Measurements from ENCODE around the gene ATP8A2.
"Not testable (repeated sequence)": the region's sequence is repeated elsewhere in the genome, so short reads cannot be mapped to it uniquely, and the experiment has no call there.

Gene ATP8A2

DNA sequence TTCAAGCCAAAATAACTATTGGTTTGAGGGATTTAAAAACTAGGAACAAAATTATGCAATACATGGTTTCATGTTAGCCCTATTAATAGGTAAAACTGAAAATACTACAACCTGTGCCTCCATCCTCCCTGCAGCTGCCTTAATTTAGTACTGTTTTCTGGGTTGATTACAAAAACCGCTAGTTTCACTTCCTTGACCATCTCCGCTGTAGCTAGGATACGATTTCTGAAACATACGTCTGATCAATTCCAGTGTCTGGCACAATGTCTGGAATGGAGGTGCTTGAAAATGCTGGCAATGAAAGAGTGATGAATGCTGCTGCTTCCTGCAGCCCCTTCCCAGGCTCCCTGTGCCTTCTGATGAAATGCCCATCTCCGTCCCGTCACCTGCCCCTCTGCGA is 406.6 kb downstream of the ATP8A2 start:
- ChIA-PET CTCF (interaction anchor here (1.0 kb wide), 1 partner anchor 10 kb away, joined by 3 read pairs; no protein-coding TSS in a partner anchor), POLR2A (no interaction called here)
- DNase-seq (ENCODE audit: extremely low spot score) = no peak
- TF ChIP-seq CTCF (IDR thresholded peaks at IDR 0.05; ENCODE audit: control extremely low read depth, extremely low read depth, low read depth, missing control alignments) = no peak

DNA sequence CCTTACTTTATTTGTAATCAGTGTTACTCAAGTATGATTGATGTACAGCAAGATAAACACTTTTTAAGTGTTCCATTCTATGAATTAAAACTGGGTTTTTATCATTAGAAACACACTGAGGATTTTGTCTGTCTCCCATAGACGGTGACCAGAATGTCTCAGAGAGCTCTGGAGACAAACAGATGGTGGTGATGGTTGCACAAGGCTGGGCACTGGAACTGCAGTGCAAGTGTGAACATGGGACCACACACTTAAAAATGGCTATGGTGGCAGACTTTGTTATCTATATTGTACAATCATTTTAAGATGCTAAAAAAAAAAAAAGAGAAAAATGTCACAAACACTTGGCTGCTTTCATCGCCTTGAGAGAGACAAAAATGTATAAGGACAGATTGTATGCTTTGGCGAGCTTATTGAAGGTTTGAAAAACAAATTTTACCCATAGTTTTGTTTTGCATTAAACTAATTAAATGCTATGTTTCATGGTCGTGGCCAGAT is 407.1 kb downstream of the ATP8A2 start:
- no peak for DNase-seq (ENCODE audit: extremely low spot score)
- CTCF ChIA-PET = interaction anchor here (1.0 kb wide), 1 partner anchor 10 kb away, joined by 3 read pairs; no protein-coding TSS in a partner anchor

GRCh38 chr13:25783076-25783475 is 411.3 kb downstream of the ATP8A2 start:
- ChIA-PET POLR2A (no interaction called here), CTCF (no interaction called here)
- no peak for DNase-seq (ENCODE audit: extremely low spot score)
- no peak for TF ChIP-seq CTCF (IDR thresholded peaks at IDR 0.05; ENCODE audit: control extremely low read depth, extremely low read depth, low read depth, missing control alignments)

More for the DNA sequence above, 407.1 kb downstream of the ATP8A2 start:
- POLR2A ChIA-PET = no interaction called here
- no peak for TF ChIP-seq CTCF (IDR thresholded peaks at IDR 0.05; ENCODE audit: control extremely low read depth, extremely low read depth, low read depth, missing control alignments)

DNA sequence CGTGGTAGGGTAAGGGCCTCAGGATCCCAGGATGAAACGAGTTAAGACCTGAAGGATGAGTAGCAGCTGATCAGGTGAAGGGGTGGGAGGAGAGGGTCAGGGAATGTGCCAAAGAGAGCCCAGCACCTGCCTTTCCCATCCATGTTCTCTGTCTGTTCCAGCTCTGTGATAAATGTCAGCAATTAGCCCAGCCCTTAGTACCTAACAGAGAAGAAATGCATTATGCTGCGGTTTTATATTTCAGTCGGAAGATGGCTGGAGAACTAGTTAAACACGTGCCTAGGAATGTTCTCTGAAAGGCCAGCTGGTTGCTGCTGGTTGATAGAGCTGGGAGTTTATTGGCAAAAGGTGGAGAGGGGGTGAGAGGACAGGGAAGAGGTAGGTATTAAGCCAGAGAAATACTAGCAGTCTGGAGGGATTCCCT is 411.8 kb downstream of the ATP8A2 start:
- no peak for TF ChIP-seq CTCF (IDR thresholded peaks at IDR 0.05; ENCODE audit: control extremely low read depth, extremely low read depth, low read depth, missing control alignments)
- ChIA-PET CTCF (no interaction called here), POLR2A (no interaction called here)
- DNase-seq (ENCODE audit: extremely low spot score) = no peak

DNA sequence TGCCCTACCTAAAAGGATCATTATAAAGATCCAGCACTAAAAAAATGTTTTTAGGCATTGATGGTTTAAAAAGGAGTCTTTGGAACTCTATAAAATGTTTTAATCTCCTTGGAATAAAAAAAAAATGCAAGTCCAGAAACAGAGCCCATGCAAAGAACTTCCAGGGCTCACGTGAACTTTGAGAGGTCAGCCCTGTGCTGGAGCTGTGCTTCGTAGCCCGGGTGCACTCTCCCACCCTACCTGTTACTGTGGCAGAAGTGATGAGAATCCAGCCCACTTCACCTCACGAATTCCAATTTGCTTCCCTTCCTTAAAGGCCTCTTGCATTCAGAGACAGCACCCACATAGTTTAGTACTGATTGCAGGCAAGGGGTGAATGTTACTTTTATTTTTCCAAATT is 412.3 kb downstream of the ATP8A2 start:
- TF ChIP-seq CTCF (IDR thresholded peaks at IDR 0.05; ENCODE audit: control extremely low read depth, extremely low read depth, low read depth, missing control alignments) = no peak
- ChIA-PET CTCF (no interaction called here), POLR2A (no interaction called here)
- DNase-seq (ENCODE audit: extremely low spot score) = no peak

- DNase-seq (ENCODE audit: extremely low spot score); CTCF ChIA-PET; POLR2A ChIA-PET: not testable (repeated sequence)
Measured at GRCh38 chr13:25790137-25790536, 418.4 kb downstream of the ATP8A2 start.

DNA sequence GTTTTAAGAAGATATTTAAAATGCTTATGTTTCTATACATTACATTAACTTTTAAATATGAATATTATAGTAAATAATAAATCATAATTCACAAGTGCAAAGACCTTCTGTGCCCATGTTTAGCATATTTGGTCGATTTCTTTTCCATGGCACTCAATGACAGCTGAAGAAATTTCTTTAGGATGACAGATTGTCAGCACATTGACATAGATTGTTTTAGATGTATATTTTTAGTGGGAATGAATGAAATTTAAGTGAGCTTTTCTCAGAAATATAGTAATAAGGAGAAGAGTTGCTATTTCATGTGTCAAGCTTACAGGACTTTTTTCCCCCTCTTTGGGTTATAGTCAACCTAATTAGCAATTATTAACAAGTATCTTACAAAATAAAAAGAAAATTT is 423.5 kb downstream of the ATP8A2 start:
- no peak for DNase-seq (ENCODE audit: extremely low spot score)
- TF ChIP-seq CTCF (IDR thresholded peaks at IDR 0.05; ENCODE audit: control extremely low read depth, extremely low read depth, low read depth, missing control alignments) = no peak
- ChIA-PET CTCF (interaction anchor here (1.6 kb wide), 1 partner anchor 9 kb away, joined by 6 read pairs; no protein-coding TSS in a partner anchor), POLR2A (no interaction called here)
